ENCODE data around the gene SMYD3.
"Not testable (repeated sequence)": the region's sequence is repeated elsewhere in the genome, so short reads cannot be mapped to it uniquely, and the experiment has no call there.

SMYD3 gene

DNA sequence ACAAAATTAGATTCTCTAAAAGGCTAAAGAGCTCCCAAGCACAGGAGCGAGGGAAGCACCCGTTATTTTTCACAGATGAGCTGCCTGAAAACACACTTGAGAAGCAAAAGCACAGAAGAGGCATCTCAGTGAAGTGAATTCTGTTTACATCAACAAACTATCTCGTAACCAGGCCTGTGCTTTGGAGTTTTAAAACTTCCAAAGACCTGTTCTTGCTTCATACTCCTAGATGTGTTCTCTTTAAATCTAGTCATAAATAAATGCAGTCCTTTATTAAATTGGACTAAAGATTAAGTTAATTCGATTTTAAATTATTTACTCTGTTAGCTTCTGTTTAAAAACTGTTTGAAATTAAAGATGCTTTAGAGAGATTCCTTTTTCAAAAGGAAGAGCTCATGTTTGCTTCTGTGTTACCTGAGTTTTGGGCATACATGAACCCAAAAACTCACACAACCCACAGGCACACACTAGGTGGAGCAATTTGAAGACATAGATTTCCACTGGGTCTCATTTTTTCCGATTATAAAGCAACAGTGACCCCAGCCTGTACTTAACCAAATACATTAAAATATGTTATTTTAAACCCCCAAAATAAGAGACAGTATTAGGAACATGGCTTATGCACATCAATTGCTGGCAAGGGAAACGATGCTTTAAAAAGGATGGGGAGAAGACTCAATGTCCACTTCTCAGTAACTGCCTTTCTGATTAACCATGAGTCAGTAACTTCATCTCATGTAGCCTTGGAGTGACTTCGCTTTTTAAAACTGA is 648.2 kb downstream of the SMYD3 start:
- DNase-seq = no peak

DNA sequence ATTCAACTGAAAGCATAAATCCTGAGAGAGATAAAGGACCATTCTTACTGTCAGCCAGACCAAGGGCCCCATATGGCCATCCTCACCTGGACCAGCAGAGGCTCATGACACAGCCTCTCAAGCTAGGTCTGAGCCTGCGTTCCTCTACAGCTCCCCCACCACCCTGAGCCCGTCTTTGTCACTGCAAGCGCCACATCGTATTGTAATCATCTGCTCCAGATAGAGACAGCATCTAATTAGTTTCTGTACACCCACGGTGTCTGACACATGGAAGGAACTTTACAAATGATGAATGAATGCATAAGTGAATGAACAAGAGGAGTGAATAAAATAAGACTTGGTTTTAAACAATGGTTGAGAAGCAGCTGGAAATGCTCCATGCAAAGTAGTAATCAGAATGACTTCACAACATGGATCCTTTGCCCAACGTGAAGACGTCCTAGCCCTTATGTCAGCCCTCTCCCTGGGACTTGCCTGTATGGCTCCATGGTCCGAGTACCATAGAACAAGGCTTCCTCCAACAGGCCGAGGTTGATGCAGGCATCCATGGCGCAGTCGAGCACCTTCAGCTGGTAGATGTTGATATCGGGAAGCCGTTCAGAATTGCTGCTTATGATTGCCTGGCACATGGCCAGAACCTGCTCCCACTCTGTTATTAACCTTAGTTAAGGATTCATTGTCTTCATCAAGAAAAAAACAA is 648.9 kb downstream of the SMYD3 start:
- no peak for DNase-seq

DNA sequence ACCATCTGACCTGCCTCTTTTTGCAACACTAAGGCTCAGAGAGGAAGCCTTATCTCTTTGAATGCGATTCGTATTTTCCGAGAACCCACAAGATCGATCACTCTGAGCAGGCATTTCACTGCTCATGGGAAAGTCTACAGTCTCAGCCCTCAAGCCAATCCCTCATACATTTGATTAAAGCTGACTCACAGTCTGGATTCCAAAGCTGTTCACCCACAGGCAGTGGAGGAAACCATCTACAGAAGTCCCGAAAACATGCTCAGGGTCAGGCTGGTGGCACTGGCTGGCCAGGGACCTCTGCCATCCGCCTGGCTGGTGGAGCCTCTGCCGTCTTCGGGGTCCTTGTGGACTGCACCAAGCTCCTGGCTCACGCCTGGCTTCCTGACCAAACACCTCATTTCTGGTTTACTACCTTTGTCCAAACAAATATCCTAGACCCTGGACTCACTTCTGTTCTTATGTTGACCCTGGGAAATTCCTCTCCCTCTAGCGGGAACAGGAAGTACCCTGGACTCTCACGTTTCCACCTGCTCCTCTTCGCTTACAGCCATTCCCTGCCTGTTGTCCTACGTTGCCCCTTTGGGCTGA is 650.0 kb downstream of the SMYD3 start:
- no peak for DNase-seq

DNA sequence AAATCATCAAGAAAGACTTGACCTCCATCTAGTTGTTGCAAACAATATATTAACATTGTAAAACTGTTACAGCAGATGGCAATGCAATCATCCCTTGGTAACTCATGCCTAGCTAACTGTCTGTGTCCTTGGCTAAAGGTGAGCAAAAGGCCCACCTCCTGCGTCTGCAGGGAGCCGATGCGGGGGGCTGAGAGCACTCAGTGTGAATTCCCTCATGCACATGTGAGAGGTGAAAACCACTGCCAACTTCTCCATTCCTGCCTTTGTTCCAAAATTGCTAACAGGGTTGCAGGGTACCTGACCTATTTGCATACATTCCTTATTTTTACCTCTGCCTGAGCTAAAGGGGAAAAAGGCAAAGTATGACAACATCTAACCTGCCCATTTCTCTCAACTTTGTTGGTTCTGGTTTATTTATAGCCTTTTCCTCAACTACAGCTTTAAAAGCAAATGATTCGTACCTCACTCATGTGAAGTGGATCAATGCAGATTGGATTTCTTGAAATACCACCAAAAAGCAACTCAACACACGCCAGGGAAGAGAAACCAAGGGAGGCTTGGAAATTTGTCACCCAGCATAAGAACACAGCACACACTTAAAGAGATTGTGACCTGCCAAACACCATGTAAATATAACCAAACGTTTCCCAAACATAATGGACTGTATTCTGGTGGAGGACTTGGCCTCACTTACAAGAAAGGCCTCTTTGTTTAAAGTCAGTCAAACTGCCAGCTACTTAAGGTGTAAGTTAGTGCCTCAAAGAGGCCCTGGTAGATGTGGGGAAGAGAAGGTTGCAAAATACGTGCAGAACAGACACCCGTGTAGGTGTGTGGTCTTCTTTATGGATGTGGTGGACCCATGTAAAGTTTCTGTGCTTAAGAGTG is 651.0 kb downstream of the SMYD3 start:
- DNase-seq = no peak

DNA sequence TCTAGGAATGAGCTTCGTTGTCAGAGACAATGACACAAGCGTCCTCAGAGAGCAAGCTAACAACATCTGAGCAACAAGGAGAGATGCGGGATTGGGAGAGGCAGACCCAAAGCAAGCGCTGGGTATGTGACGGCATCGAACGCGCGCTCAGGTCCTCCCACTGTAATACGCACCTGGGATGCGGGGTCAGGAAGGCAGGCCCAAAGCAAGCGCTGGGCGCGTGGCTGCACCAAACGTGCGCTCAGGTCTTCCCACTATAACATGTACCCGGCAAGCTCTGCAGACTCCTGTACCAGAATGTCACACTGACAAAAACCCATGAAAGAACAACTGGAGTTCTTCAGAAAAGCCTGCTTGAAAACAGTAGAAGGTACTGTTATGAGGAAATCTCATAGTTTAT is 653.8 kb downstream of the SMYD3 start:
- DNase-seq = no peak

DNA sequence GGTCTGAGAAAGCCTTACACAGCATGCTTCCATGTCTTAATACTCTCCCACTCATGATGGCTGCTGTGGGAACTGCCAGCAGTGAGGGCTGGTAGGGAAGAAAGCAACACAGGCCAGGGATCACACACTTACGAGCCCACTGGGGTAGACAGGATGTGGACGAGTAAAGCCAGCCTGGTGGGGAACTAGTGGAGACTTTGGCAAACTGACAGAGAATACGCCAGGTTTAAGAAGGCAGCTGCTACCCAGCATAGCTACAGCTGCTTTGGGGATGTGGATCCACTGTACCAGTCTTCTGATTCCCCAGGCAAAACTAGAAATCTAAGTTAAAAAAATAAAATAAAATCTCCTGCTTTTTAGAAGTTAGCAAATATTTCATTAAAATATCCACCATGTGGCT is 664.0 kb downstream of the SMYD3 start:
- DNase-seq = no peak

DNA sequence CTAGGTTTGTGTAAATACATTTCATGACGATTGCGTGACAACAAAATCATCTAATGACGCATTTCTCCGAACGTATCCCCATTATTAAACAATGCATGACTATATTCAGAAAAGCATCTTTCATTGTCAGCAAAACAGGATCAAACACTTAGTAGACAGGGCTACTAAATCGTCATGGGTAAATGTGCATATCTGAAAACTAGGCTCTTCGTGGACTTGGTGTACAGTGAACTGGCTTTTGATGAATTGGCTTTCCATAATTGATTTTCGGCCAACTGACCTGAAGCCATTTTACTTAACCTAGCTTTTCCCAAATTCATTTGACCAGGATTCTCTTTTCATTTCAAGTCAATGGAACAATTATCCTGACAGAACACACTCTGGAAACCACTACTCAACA is 665.0 kb downstream of the SMYD3 start:
- no peak for DNase-seq

DNA sequence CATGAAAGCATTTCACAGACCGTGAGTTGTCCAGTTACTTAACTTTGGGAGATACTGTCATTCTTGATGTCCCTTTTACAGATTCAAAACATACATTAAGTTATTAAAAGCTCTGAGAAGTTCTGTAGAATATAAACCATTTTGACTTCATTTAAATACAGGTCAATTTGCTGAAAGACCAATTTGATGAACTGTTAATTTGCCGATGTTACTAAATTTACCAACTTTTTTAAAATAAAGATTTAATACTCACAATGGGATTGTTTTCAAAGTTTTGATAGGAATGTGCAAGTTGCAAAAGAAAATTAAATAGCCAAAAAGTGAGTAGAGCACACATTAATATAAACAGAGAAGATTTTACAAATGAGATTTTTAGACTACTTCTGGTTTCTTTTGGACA is 666.1 kb downstream of the SMYD3 start:
- no peak for DNase-seq

DNA sequence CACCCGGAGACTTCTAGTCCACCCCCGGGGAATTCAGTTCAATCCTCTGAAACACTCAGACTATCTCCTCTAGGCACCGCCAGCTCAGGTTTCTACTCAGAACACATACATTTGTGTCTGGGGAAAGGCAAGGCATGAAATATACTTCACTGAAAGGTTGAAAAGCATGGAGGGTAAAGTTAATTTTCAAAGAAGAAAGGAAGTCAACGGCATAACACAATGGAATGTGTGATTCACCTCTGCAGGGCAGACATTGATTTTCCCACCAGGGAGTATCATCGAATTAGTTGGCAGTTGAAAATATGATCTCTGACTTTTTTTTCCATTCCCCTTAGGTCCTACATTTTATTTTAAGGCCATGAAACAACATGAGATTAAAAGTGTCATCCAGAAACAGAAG is 669.4 kb downstream of the SMYD3 start:
- no peak for DNase-seq

DNA sequence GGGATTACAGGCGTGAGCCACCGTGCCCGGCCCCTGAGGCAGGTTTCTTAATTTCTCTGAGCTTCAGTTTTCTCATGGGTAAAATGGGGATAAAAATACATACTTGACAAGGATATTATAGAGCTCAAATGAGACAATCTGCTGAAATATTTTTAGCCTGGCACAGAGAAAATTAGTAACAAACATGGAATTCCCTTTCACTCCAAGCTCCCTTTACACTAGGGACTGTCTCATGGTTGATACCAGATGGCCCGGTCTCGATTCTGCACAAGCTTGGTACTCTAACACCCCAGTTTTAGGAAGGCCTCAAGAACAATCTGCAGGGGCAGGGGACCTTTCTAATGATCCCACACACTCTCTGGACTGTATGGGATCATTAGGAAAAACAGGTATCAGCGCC is 671.7 kb downstream of the SMYD3 start:
- no peak for DNase-seq

DNA sequence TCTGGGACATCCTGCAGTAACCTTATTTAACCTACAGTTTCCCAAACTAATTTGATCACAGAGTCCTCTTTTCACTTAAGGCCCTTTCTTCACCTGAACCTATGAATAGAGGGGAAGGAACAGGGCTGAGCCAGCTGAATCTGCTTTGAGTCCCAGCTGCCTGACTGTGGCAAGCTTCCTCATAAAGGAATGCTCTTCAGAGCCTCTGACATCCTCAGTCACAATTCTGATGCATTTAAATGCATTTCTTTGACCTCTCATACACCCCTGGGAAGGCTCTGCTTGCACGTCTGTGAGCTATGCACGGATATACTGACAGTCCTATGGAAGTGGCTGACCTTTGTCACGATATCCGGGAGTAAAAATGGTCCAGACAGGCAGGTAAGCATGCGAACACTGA is 673.1 kb downstream of the SMYD3 start:
- no peak for DNase-seq

DNA sequence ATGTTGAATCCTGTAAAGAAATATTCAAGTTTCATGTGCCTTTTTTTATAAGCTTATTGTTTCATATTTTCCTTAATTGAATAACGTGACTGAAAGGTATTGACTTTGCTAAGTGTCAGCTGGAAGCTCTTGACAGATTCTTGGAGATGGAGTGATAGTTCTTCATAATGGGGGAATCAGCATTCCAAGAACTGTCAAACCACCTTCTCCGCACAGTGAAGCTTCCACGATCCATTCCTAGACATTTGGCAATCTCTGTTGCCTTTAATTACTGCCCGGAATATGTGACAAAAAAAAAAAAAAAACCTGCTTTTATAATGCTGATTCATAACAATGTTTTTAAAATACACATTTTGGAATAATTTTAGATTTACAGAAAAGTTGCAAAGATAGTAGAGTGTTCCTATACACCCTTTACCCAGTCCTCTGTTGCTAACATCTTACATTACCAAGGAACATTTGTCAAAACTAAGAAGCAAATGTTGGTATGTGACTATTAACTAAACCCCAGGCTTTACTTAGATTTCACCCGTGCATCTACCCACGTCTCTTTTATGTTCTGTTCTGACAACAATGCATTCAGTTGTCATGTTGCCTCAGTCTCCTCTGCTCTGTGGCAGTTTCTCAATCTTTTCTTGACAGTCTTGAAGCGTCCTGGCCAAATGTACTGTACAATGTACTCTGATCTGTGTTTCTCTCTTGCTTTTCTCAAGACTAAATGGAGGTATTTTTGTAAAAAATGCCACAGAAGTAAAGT is 674.1 kb downstream of the SMYD3 start:
- DNase-seq = no peak

DNA sequence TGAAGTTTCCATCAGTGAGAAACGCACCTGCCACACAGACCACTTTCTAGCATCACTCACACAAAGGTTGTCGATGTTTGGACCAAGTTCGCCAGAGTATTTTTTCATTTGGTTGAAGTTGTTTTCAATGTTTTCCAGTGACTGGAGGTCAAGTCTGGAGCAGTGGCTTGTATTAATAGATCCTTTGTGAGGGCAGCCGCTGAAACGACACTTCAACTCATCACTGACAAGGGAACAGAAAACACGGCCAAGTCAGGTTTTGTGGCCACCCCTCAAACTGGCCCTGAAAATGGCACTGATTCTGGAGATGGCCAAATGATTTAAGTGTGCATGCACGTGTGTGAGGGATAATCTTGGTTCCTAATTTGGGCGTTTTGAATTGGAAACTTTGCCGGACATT is 675.6 kb downstream of the SMYD3 start:
- no peak for DNase-seq

DNA sequence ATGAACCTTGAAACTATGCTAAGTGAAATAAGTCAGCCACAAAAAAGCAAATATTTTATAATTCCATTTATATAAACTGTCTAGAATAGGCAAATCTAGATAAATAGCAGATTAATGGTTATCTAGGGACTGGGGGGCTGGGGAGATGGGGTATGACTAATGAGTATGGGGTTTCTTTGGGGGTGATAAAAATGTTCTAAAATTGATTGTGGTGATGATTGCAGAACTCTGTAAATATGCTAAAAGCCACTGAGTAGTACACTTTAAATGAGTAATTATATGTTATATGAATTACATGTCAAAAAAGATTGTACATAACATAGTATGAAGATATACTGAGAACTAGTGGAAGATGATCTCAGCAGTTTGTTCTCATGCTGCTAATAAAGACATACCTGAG is 677.3 kb downstream of the SMYD3 start:
- no peak for DNase-seq

DNA sequence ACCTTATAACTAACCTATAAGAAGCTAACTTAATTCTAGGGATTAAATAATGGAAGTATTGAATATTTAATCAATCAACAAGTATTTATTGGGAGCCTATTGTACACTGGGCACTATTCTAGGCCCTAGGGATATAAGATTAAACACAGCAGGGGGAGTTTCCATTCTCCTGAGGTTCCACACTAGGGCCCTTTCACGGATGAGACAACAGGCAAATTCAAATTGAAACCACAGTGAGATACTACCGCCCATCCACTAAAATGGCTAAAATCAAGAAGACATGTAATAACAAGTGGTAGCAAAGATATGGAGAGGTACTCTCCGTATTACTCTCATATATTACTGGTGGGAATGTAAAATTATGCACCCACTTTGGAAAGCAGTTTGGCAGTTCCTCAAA is 677.9 kb downstream of the SMYD3 start:
- no peak for DNase-seq

DNA sequence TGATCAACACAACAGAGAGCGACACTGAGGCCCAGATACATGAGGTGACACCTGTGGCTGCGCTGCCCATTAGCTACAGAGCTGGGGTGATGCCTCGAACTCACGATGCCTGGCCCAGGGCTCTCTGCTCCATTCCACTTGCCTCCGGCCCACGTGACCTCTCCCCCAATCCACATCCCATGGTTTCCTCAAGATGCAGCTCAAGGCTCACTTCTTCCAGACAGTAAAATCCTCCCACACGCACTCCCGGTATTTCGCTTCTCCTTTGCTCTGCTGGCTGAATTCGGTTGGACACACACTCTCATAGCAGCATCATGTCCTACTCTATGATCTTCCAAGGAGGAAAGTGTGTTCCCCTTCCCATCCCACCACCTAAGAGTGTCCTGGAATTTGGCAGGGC is 679.8 kb downstream of the SMYD3 start:
- DNase-seq = no peak

DNA sequence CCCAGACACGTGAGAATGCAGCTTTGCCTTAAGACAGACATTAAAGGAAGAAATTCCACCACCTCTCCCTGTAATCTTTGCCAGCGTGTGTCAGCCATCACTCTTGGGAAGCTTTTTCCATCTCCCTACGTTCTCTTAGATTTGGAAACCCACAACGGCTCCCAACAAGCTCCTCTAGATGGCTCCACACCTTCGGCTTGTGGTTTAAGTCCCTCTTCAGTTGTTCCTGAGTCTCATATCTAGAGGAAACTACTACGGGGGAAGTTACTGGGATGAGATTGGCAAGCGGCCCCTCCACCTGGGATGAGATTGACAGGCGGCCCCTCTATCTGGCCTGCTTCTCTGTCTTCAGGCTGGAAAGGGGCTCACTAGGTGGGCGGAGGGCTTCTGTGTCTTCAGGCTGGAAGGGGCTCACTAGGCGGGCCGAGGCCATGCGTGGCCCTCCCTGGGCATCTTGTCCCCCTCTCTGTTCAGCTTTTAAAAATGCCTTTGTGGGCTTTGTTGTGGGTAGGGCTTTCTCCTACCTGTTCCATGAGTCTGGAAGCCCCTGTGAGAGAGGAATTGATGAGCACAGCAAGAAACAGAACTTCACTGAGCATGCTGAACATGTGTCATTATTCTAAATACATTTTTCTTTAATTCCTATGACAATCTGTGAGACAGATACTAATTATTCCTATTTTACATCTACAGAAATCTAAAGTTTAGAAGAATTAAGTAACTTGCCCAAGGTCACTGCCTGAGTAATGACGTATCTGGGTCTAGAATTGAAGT is 681.8 kb downstream of the SMYD3 start:
- no peak for DNase-seq

DNA sequence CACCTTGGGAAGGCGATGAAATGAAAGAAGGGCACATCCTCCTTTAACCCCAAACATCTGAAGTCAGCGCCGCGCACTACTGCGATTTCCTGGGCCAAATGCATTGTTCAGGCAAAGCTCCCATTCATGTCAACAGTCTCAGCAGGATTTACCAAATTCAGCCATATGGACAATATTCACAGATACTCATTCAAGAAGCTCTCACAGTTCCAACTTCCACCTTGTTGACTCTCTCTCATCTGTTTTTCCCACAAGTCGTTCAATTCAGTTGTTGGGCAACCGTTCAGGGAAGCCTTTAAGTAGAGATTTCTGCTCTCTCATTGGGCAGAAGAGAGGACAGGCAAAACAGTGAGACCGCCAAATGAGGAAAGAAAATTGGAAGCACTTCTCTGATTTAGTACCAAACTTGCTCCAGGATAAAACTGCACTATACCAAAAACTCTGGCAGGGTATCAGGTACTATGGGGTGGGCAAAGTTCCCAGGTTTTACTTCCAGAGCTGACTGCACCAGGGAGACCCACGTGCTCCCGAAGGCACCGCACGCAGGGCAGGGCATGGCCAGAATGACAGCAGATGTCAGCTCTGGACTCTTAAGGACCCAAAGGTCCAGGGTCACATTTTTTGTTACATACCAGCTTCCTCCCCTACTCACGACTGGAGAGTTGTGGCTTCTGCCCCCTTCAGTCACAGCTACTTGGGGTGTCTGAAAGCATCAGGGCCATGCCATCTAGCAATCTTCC is 683.5 kb downstream of the SMYD3 start:
- DNase-seq = no peak

DNA sequence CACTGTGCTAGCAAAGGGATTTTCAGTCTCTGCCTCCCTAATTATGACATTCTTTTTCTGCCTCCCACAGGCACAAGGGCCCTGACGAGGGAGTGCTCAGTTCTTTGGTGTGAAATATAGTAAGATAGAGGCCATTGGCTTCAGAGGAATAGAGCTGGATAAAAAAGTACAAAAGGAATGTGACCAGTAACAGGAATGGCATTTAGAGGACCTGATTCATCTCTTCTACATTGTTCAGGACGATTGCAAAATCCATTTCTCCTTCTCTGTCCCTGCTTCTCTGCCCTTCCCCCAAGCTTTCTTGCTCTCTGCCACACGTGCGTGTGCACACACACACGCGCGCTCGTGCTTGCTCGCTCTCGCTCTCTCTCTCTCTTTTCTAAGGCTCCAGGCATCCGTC is 684.1 kb downstream of the SMYD3 start:
- DNase-seq = no peak

DNA sequence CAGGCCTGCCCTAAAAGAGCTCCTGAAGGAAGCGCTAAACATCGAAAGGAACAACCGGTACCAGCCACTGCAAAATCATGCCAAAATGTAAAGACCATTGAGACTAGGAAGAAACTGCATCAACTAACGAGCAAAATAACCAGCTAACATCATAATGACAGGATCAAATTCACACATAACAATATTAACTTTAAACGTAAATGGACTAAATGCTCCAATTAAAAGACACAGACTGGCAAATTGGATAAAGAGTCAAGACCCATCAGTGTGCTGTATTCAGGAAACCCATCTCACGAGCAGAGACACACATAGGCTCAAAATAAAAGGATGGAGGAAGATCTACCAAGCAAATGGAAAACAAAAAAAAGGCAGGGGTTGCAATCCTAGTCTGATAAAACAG is 688.7 kb downstream of the SMYD3 start:
- not testable (repeated sequence) for DNase-seq

DNA sequence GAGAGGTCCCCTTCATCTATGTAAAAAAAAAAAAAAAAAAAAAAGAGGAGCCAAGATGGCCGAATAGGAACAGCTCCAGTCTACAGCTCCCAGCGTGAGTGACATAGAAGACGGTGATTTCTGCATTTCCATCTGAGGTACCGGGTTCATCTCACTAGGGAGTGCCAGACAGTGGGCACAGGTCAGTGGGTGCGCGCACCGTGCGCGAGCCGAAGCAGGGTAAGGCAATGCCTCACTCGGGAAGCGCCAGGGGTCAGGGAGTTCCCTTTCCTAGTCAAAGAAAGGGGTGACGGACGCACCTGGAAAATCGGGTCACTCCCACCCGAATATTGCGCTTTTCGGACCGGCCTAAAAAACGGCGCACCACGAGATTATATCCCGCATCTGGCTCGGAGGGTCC is 690.6 kb downstream of the SMYD3 start:
- DNase-seq = not testable (repeated sequence)

Data from activated CD8-positive, alpha-beta memory T cell treated with anti-CD3 and anti-CD28 coated beads for 24 hours (primary cell).